Gastroesophageal sphincter (tissue), 2 donors: Measurements from ENCODE around the gene DNAJC25.

ENCODE experiments used
- POLR2A ChIP-seq, 2 donors: fragments of 450-650 bp; IDR thresholded peaks; one replicate each; pipeline ENCODE4 v1.6.1; 2017; ENCODE audit warnings: antibody characterized with exemption in 2 of 2, mild to moderate bottlenecking in 2 of 2, moderate library complexity in 1 of 2
- POLR2AphosphoS5 ChIP-seq: sonication (generic); formaldehyde crosslinking; IDR thresholded peaks from one replicate; pipeline ENCODE4 v1.6.1; 2017; ENCODE audit warnings: antibody characterized with exemption

DNA sequence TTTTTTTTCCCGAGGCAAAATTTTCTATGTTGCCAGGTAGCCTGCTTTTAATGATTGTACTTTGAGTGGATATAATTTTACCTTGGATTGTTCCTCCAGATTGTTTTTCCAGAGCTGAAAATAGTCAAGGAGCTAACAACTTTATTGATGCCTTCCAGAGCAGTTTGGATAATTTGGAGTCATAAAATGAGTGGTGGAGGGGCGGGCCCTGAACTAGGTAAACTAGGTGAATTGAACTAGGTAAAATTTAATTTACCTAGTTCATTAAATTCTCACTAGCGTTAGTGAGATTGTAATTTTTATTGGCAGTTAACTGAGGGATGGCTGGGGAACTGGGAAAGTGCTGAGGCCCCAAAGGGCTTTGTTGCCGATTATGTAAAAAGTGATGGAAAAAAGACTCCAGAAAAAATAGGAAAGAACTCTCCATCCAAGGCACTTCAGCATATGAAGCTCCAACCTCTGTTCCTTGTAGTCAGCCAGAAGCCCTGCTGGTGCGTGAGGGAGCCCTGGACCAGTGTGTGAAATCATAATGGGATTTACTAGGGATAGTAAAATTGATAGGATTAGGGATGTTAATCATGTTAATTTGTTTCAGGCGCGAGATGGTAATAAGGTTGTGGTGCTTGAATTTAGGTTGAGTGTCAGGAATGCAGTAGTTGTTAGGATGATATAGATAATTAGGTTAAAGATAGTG lies 1.7 kb downstream of the DNAJC25 start:
- TF ChIP-seq POLR2A (IDR thresholded peaks at IDR 0.05) (no peak), POLR2AphosphoS5 (no peak)
